Measurements from ENCODE around the gene THSD7B.

DNA sequence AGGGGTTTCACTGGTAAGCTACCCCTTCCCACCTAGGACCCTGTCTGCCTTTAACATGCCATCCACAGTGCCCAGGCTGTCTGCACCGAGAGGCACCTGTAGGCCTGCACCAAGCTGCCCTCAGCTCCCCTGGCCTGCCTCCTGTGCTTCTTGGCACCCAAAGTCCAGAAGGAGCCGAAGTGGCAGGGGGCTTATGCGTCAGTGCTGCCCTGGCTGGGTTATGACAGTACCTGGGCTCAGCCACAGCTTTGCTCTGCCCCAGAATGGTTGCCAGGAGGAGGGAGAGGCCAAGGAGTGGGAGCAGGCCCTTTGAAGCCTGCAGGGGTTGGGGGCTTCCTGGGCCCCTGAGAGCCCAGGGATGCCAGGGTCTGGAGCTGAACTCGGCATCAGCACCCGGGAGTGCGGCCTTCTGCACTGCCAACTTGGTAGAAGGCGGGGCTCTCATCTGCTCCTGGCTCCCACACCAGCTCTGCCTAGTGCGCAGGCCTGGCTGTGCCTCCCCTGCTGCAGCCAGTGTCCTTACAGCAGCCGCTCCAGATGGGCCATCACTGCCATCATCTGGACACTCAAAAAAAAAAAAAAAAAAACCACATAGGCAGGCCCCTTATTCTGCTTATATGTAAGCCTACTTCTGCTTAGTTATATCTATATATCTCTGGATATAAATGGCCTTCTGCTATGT, 155.4 kb downstream of the THSD7B start:
- TF ChIP-seq, protein P1, sequence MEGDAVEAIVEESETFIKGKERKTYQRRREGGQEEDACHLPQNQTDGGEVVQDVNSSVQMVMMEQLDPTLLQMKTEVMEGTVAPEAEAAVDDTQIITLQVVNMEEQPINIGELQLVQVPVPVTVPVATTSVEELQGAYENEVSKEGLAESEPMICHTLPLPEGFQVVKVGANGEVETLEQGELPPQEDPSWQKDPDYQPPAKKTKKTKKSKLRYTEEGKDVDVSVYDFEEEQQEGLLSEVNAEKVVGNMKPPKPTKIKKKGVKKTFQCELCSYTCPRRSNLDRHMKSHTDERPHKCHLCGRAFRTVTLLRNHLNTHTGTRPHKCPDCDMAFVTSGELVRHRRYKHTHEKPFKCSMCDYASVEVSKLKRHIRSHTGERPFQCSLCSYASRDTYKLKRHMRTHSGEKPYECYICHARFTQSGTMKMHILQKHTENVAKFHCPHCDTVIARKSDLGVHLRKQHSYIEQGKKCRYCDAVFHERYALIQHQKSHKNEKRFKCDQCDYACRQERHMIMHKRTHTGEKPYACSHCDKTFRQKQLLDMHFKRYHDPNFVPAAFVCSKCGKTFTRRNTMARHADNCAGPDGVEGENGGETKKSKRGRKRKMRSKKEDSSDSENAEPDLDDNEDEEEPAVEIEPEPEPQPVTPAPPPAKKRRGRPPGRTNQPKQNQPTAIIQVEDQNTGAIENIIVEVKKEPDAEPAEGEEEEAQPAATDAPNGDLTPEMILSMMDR (IDR thresholded peaks at IDR 0.05 in 8 of 11, conservative IDR thresholded peaks at IDR 0.05 in 3 of 11), result no peak
- TF ChIP-seq POLR2A (IDR thresholded peaks at IDR 0.05) (no peak), POLR2AphosphoS5 (IDR thresholded peaks at IDR 0.05) (no peak)

Measured in spleen (tissue), 7 donors.